GM12801 (cell line): ENCODE results near the gene LYST.

Experiments used
- CTCF ChIP-seq: IDR thresholded peaks from one replicate; pipeline ENCODE4 v1.5.1; 2011; ENCODE audit warnings: control low read depth; ENCODE audit not compliant: insufficient read length; ENCODE audit errors: extremely low read depth

Gene LYST

GRCh38 chr1:235734335-235734734 is 132.4 kb downstream of the LYST start:
- TF ChIP-seq CTCF: no peak

GRCh38 chr1:235730007-235730406 is 136.7 kb downstream of the LYST start:
- TF ChIP-seq CTCF: no peak

GRCh38 chr1:235726557-235726956 is 140.1 kb downstream of the LYST start:
- TF ChIP-seq CTCF: no peak

- no peak for TF ChIP-seq CTCF
Observed at GRCh38 chr1:235725434-235725833, 141.3 kb downstream of the LYST start.

GRCh38 chr1:235724730-235725129 is 142.0 kb downstream of the LYST start:
- TF ChIP-seq CTCF: no peak

GRCh38 chr1:235722858-235723257 is 143.8 kb downstream of the LYST start:
- no peak for TF ChIP-seq CTCF

GRCh38 chr1:235721982-235722381 is 144.7 kb downstream of the LYST start:
- no peak for TF ChIP-seq CTCF

- TF ChIP-seq CTCF: no peak
Observed at GRCh38 chr1:235720544-235720943, 146.2 kb downstream of the LYST start.
